IPS-NIHi11 (cell line): Measurements from ENCODE around the gene EID2B.

ENCODE experiments used
- DNase-seq: peaks from one replicate; pipeline ENCODE4 v3.0.0; 2012; ENCODE audit warnings: mixed read lengths, low spot score

EID2B gene

DNA sequence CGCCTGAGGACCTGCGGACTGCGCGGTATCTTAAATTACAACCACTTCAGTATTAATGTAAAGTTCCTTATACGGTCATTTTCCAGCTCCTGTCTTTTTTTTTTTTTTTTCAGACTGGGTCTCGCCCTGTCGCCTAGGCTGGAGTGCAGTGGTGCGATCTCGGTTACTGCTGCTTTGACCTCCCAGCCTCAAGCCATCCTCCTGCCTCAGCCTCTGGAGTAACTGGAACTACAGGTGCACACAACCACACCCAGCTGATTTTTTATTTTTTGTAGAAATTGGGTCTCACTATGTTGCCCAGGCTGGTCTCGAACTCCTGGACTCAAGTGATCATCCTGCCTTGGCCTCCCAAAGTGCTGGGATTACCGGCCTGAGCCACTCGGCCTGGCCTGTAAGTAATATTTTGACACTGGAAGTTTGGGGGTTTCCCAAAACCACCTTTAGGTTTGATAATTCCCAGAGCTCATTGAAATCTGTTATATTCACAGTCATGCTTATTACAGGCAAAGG lies 406 bp upstream of the EID2B start:
- DNase-seq, result no peak

- no peak for DNase-seq
Measured at GRCh38 chr19:39531834-39532232, 819 bp downstream of the EID2B start.

DNA sequence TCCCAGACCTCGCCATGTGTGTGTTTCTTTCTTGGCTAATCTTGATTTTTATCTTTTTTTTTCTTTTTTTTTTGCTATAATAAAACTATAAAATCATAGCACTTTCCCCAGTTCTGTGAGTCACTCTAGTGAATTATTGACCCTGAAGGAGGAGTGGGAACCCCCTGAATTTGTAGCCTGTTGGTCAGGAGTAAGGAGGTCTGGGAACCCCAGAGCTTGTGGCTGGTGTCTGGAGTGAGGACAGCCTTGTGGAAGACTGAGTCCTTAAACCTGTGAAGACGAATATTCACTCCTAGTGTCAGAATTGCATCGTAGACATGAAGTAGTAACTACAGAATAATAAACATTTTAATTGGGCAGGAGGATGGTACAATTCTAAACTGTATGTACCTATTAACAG lies 7.4 kb downstream of the EID2B start:
- no peak for DNase-seq

DNA sequence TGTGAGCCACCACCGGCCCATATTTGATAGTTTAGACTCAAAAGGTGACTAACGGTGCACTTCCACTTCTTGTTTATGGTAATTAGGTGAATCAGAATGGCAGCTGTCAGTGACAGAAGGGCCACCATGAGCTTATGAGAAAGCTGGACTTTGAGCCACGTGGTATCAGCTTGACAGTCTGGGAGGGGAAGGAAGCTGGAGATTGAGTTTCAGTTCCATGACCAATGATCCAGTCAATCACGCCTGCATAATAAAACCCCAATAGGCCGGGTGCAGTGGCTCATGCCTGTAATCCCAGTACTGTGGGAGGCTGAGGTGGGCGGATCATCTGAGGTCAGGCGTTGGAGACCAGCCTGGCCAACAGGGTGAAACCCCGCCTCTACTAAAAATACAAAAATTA lies 8.2 kb downstream of the EID2B start:
- no peak for DNase-seq

- no peak for DNase-seq
Measured at GRCh38 chr19:39520541-39521484, 11.8 kb downstream of the EID2B start.

DNA sequence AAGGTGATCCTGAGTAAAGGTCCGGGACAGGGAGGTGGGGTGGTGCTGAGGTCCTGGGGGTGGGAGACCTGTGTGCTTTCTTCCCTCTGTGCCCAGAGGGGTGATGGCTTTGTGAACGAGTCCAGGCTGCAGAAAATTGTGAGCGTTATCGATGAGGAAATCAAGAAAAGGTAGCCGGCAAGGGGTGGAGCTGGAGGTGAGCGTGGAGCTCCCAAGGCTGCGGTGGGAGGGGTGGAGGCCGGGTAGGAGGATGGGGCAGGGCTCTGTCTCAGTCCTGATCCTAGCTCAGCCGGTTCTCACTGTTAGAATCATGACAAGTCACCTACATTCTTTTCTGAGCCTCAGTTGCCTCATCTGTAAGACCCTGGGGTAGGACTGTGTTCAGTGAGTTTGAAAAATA lies 13.7 kb downstream of the EID2B start:
- no peak for DNase-seq

- no peak for DNase-seq
Measured at GRCh38 chr19:39518458-39518857, 14.2 kb downstream of the EID2B start.

DNA sequence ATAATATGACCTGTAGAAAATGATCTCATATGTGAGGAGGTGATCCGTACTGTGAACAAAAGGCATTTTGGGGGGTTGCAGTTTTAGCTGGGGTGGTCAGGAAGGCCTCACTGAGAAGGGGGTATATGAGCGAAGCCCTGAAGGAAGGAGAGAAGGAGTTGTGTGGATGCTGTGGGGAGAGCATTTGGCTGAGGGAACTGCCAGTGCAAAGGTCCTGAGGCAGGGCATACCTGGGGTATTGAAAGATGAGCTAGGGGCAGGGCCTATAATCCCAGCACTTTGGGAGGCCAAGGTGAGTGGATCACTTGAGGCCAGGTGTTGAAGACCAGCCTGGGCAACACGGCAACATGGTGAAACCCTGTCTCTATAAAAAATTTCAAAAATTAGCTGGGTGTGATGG lies 15.2 kb downstream of the EID2B start:
- DNase-seq, result no peak

GRCh38 chr19:39516270-39516669 lies 16.4 kb downstream of the EID2B start:
- DNase-seq, result no peak

GRCh38 chr19:39515551-39516191 lies 17.0 kb downstream of the EID2B start:
- peak; percentile 68 for DNase-seq

DNA sequence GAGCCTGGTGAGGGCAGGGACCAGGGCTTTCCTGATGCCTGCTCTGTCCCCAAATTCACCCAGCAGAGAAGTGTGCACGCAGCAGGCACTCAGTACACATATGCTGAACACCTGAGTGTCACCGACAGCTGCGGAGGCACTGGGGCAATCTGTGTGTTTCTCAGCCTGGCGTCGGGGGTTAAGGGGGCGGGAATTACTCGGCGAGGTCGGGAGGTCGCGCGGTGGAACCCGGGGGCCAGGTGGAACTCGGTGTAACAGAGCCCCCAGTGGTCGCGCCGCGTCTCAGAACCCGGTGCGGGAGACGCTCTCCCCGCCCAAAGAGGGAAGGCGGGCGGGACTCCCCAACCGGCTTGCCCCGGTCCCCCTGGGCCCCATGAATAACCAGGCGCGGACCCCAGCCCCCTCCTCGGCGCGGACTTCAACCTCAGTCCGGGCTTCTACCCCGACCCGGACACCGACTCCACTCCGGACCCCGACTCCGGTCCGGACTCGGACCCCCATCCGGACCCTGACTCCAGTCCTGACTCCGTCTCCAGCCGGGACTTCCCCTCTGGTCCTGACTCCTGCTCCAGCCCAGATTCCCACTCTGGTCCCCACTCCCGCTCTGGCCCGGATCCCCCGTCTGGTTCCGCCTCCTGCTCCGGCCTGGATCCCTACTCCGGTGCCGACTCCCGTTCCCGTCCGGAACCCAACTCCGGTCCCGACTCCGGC lies 17.7 kb downstream of the EID2B start, which contains the start of gene SELENOV:
TSS of gene SELENOV (plus strand) at position 300 of the 711 bp plus-strand sequence. CDS start at position 374, 74 bp downstream.
- DNase-seq, result peak; percentile 80

DNA sequence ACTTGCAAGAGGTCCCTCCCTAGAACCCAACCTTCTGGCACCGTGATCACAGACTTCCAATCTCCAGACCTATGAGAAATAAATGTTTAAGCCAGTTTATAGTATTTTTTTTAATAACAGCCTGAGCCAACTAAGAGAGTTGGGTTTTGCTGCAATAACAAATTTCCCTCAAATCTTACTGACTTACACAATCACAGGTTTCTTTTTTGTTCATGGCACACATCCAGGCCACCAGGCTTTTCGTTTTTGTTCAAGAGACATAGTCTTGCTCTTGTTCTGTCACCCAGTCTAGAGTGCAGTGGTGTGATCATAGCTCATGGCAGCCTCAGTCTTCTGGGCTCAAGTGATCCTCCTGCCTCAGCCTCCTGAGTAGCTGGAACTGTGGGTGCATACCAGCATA lies 19.7 kb downstream of the EID2B start:
- no peak for DNase-seq

DNA sequence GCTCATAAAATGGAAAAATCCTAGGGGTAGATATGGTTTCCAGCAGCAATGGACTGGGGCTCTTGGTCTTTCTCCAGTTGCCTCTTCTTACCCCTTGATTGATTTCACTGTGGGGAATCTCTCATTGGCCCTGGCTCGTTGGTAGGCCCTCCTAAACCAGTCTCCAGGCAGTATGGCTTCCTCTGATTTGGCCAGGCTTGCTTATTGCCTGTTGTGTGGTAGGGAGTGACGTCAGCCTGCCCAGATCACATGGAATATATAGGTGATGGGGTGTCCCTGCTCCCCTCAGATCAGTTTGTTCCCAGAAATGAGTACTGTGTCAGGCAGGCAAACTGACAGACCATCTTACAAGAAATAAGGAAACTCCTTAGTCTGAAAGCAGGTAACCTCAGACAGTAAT lies 23.4 kb downstream of the EID2B start:
- DNase-seq, result no peak

DNA sequence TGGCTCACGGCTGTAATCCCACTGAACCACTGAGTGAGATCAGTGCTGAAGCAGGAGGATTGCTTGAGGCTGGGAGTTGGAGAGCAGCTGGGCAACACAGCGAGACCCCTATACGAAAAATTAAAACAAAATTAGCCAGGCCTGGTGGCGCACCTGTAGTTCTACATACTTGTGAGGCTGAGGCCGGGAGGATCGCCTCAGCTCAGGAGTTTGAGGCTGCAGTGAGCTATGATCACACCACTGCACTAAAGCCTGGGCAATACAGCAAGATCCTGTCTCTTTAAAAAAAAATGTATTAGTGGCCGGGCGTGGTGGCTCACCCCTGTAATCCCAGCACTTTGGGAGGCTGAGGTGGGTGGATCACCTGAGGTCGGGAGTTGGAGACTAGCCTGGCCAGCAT lies 24.0 kb downstream of the EID2B start:
- DNase-seq, result no peak

- no peak for DNase-seq
Measured at GRCh38 chr19:39507715-39508364, 24.8 kb downstream of the EID2B start.

DNA sequence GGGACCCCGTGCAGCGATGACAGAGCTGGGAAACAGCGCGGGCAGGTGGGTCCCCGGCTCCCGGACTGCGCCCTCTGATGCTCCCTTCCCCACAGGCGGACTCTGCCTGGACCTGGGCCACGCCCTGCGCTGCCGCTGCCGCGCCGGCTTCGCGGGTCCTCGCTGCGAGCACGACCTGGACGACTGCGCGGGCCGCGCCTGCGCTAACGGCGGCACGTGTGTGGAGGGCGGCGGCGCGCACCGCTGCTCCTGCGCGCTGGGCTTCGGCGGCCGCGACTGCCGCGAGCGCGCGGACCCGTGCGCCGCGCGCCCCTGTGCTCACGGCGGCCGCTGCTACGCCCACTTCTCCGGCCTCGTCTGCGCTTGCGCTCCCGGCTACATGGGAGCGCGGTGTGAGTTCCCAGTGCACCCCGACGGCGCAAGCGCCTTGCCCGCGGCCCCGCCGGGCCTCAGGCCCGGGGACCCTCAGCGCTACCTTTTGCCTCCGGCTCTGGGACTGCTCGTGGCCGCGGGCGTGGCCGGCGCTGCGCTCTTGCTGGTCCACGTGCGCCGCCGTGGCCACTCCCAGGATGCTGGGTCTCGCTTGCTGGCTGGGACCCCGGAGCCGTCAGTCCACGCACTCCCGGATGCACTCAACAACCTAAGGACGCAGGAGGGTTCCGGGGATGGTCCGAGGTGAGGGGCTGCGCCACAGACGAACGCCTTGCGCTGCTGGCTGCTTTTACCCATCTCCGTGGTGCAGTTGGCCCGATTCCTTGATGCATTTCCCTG lies 25.5 kb downstream of the EID2B start:
- peak; percentile 94 for DNase-seq

DNA sequence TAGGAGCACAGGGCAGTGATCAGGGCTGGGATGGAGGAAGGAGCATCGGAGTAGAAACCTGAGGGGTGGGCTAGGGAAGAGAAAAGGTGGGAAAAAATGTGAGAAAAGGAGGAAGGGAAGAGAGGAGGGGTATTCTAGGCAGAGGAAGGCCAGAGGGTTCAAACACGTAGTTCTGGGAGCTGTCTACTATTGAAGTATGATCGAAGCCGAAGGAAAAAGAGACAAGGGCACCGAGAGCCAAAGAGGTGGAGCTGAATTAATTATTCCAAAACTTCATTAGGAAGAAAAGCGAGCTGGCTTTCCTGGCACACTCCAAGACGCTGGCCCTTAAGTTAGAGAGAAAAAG lies 26.1 kb downstream of the EID2B start:
- DNase-seq, result no peak

DNA sequence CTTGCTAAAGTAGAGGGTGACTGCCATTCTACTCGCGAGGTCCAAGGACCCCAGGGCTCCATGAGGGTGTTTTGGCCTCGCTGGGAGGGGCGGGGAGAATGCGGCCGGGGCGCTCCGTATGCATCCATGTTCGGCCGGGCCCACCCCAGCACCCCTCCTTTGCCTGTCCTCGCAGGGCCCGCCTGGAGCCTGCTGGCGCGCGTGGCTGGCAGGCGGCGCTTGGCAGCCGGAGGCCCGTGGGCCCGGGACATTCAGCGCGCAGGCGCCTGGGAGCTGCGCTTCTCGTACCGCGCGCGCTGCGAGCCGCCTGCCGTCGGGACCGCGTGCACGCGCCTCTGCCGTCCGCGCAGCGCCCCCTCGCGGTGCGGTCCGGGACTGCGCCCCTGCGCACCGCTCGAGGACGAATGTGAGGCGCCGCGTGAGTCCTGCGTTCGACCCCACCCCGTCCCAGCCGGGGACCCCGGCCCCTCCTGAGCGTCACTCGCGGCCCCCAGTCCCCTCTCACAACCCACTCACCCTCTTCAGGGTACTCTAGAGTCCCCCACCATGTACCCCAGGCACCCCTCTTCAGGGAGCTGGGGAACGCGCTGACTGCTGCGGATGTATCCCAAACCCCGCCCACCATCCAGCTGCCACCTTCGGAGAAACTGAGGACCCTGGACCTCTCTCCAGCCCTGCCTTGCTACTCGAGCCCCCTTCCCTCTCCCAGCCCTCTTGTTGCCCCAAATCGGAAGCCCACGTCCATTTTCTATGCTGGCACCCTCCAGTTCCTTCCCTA lies 29.8 kb downstream of the EID2B start:
- peak; percentile 95 for DNase-seq

DNA sequence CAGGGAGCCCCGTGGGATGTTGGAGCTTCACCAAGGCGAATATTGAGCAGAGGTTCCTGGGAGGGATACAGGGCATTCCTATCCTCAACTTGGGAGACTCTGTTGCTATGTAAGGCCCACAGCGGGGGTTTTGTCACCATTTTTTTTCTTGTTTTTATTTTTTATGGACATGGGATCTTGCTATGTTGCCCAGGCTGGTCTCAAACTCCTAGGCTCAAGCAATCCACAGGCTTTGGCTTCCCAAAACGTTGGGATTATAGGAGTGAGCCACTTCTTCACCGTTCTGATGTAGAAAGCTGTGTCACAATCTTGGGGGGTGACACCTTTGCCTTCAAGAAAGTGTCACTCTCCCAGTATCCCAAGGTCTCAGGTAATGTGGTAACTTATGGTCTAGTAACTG lies 31.3 kb downstream of the EID2B start:
- DNase-seq, result no peak

DNA sequence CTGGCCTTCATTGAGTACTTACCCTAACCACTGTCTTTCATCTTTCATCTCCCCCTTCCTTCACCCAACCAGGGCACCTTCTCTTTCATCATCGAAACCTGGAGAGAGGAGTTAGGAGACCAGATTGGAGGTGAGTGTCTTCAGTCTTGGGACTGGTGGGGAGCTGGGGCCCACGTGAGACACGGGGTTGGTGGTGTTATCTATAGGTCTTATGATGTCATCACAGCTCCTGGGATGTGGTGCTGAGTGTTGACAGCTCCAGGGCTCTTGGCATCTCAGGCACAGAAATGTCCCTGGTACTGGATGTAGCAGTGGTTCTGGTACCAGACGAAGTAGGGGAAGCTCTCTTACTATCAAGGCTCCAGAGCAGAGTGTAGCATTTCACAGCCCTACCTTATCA lies 32.1 kb downstream of the EID2B start:
- DNase-seq, result no peak

DNA sequence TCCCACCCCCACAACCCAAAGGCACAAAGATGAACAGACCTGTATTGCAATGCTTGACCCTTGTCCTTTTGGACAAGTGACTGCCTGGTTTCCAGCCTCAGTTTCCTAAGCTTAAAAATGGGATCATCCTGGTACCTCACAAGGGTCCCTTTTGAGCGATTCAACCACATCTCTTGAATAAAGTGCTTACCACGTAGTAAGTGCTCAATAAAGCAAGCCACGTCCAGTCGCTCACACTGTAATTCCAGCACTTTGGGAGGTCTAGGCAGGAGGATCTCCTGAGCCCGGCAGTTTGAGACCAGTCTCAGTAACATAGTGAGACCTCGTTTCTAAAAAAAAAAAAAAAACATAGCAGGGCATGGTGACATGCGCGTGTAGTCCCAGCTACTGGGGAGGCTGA lies 32.7 kb downstream of the EID2B start:
- DNase-seq, result no peak
